PC-9 (cell line): Measurements from ENCODE around the gene PLPP3. TPM values are rescaled to one million over a fixed set of nuclear protein-coding genes. Genes with fewer than 3 reads are reported as not detected.

Experiments
- BruUV-seq: library from RNA; stranded (reverse); fragments of 400-500 nt; replicated peaks from 2 replicates; lab custom pipeline; 2021; lab: Mats Ljungman, UMichigan
- CTCF ChIA-PET: fragments of 300-600 bp; sonication (Branson Sonifier 250); formaldehyde crosslinking; loops from one replicate; lab custom pipeline; 2022; ENCODE audit warnings: antibody characterized with exemption; lab: Charles Lee
- POLR2A ChIA-PET: fragments of 300-600 bp; sonication (Branson Sonifier 250); formaldehyde crosslinking; loops from one replicate; lab custom pipeline; 2022; ENCODE audit warnings: antibody characterized with exemption; ENCODE audit not compliant: unreplicated experiment; lab: Charles Lee
- DNase-seq, 2 experiments: peaks; one replicate each; pipeline versions ENCODE4 v3.0.0 to v3.0.0-alpha.2; 2015 to 2022; ENCODE audit warnings: mixed read lengths in 1 of 2
- H2AFZ ChIP-seq: fragments of 200-600 bp; sonication (generic); 2 replicates; pipeline ENCODE4 v1.8.1; 2017; ENCODE audit warnings: antibody characterized with exemption
- H3F3A ChIP-seq: fragments of 200-600 bp; sonication (generic); 2 replicates; pipeline ENCODE4 v1.8.1; 2017; ENCODE audit warnings: antibody characterized with exemption, mild to moderate bottlenecking, low read depth; ENCODE audit not compliant: insufficient read depth
- H3K27ac ChIP-seq: fragments of 200-600 bp; sonication (generic); 2 replicates; pipeline ENCODE4 v1.6.1; 2016; ENCODE audit warnings: mixed run types
- H3K27me3 ChIP-seq: fragments of 200-600 bp; sonication (generic); 2 replicates; pipeline ENCODE4 v1.6.1; 2016; ENCODE audit warnings: low read depth, mixed run types; ENCODE audit not compliant: insufficient read depth
- H3K36me3 ChIP-seq: fragments of 200-600 bp; sonication (generic); 2 replicates; pipeline ENCODE4 v1.6.1; 2016; ENCODE audit warnings: low read depth, mixed run types
- H3K4me1 ChIP-seq: fragments of 200-600 bp; sonication (generic); replicated peaks from 2 replicates; pipeline ENCODE4 v1.6.1; 2016; ENCODE audit warnings: mixed run types; ENCODE audit not compliant: insufficient read depth
- H3K4me2 ChIP-seq: fragments of 200-600 bp; sonication (generic); 2 replicates; pipeline ENCODE4 v1.6.1; 2017; ENCODE audit warnings: mixed run types
- H3K4me3 ChIP-seq: fragments of 200-600 bp; sonication (generic); 2 replicates; pipeline ENCODE4 v1.6.1; 2016; ENCODE audit warnings: mixed run types
- H3K79me2 ChIP-seq: fragments of 200-600 bp; sonication (generic); 2 replicates; pipeline ENCODE4 v1.6.1; 2017; ENCODE audit warnings: low read depth, mixed run types
- H3K9me2 ChIP-seq: fragments of 200-600 bp; sonication (generic); 2 replicates; pipeline ENCODE4 v1.8.1; 2017; ENCODE audit warnings: mild to moderate bottlenecking; ENCODE audit not compliant: insufficient read depth
- H3K9me3 ChIP-seq: fragments of 200-600 bp; sonication (generic); 2 replicates; pipeline ENCODE4 v1.8.1; 2016; ENCODE audit warnings: low read depth; ENCODE audit not compliant: insufficient read depth
- H4K20me1 ChIP-seq: fragments of 200-600 bp; sonication (generic); 2 replicates; pipeline ENCODE4 v1.8.1; 2017; ENCODE audit not compliant: insufficient read depth
- CTCF ChIP-seq: fragments of 200-600 bp; sonication (generic); conservative IDR thresholded peaks from 2 replicates; pipeline ENCODE4 v1.6.1; 2017; ENCODE audit warnings: mixed run types, antibody characterized with exemption, mild to moderate bottlenecking, moderate library complexity
- EZH2 ChIP-seq: fragments of 200-600 bp; sonication (generic); IDR thresholded peaks from 2 replicates; pipeline ENCODE4 v1.8.0; 2017; ENCODE audit warnings: antibody characterized with exemption, low read depth
- intact Hi-C: fragments of 100-400 bp; cut with micrococcal nuclease; formaldehyde crosslinking; loops from one replicate; pipeline ENCODE4 v1.10.0; 2022; ENCODE audit not compliant: unreplicated experiment
- total RNA-seq: library from RNA; stranded (reverse); gene quantifications from 2 replicates; pipeline ENCODE4 v1.2.3, GENCODE V29; 2021

Gene PLPP3
- total RNA-seq, 1 experiment from 2014 or later: 22.4 TPM

GRCh38 chr1:56473582-56474270 lies 105.6 kb downstream of the PLPP3 start:
- Histone ChIP-seq H3K27ac (no peak overlapping the region), H3K79me2 (no peaks in the 10 kb centered on the region), H3K9me2 (no peaks in the 10 kb centered on the region), H3K36me3 (no peaks in the 10 kb centered on the region; the same call in 1 of the 2 replicates), H3K4me1 (peaks cover 7% of the 10 kb centered on the region; the same call in 1 of the 2 replicates), H3K9me3 (no peaks in the 10 kb centered on the region), H3K4me2 (no peak overlapping the region), H3K27me3 (no peaks in the 10 kb centered on the region), H2AFZ (no peak overlapping the region), H3F3A (no peaks in the 10 kb centered on the region), H4K20me1 (no peaks in the 10 kb centered on the region), H3K4me3 (no peak overlapping the region)
- no peak for DNase-seq
- no TSS peak for BruUV-seq
- intact Hi-C loops: no loop called here
- TF ChIP-seq EZH2 (no peak), CTCF (no peak)
- POLR2A ChIA-PET: no interaction called here
- CTCF ChIA-PET: no interaction called here

- CTCF ChIA-PET: no interaction called here
- Histone ChIP-seq H3K9me3 (no peaks in the 10 kb centered on the region), H3K27me3 (no peaks in the 10 kb centered on the region), H3K4me3 (no peak overlapping the region), H3K4me2 (no peak overlapping the region), H3K79me2 (no peaks in the 10 kb centered on the region), H2AFZ (no peak overlapping the region), H4K20me1 (no peaks in the 10 kb centered on the region), H3K9me2 (no peaks in the 10 kb centered on the region), H3K27ac (no peak overlapping the region), H3K36me3 (no peaks in the 10 kb centered on the region), H3K4me1 (peaks cover 7% of the 10 kb centered on the region; the same call in 1 of the 2 replicates), H3F3A (no peaks in the 10 kb centered on the region)
- TF ChIP-seq CTCF (no peak), EZH2 (no peak)
- BruUV-seq: no TSS peak
- intact Hi-C loops: no loop called here
- no peak for DNase-seq
- POLR2A ChIA-PET: no interaction called here
Observed at GRCh38 chr1:56472860-56473259, 106.5 kb downstream of the PLPP3 start.

- H3F3A ChIP-seq: no peaks in the 10 kb centered on the region
- H3K4me2 ChIP-seq: no peak overlapping the region
- H3K9me2 ChIP-seq: no peaks in the 10 kb centered on the region
- H3K9me3 ChIP-seq: no peaks in the 10 kb centered on the region
- H3K27me3 ChIP-seq: no peaks in the 10 kb centered on the region
- H3K4me1 ChIP-seq: no peaks in the 10 kb centered on the region
- TF ChIP-seq EZH2 (no peak), CTCF (no peak)
- CTCF ChIA-PET: interaction anchor here (0.6 kb wide), 1 partner anchor 61 kb away, joined by 3 read pairs; no protein-coding TSS in a partner anchor
- H3K27ac ChIP-seq: no peak overlapping the region
- DNase-seq: no peak
- H3K4me3 ChIP-seq: no peak overlapping the region
- no peaks in the 10 kb centered on the region for H4K20me1 ChIP-seq
- no peaks in the 10 kb centered on the region for H3K79me2 ChIP-seq
- BruUV-seq: no TSS peak
- POLR2A ChIA-PET: interaction anchor here (0.6 kb wide), 1 partner anchor 783 kb away, joined by 3 read pairs; no protein-coding TSS in a partner anchor
- intact Hi-C loops: no loop called here
- no peak overlapping the region for H2AFZ ChIP-seq
- H3K36me3 ChIP-seq: no peaks in the 10 kb centered on the region
Observed at GRCh38 chr1:56469640-56470371, 109.6 kb downstream of the PLPP3 start.
